GM12801 (cell line): Measurements from ENCODE around the gene NUP210.

Source experiments
- TF ChIP-seq, protein P1 (sequence below): IDR thresholded peaks from one replicate; pipeline ENCODE4 v1.5.1; 2011; ENCODE audit warnings: control low read depth; ENCODE audit not compliant: insufficient read length; ENCODE audit errors: extremely low read depth

Gene NUP210

GRCh38 chr3:13405614-13406013, 14.5 kb downstream of the NUP210 start:
- TF ChIP-seq, protein P1, sequence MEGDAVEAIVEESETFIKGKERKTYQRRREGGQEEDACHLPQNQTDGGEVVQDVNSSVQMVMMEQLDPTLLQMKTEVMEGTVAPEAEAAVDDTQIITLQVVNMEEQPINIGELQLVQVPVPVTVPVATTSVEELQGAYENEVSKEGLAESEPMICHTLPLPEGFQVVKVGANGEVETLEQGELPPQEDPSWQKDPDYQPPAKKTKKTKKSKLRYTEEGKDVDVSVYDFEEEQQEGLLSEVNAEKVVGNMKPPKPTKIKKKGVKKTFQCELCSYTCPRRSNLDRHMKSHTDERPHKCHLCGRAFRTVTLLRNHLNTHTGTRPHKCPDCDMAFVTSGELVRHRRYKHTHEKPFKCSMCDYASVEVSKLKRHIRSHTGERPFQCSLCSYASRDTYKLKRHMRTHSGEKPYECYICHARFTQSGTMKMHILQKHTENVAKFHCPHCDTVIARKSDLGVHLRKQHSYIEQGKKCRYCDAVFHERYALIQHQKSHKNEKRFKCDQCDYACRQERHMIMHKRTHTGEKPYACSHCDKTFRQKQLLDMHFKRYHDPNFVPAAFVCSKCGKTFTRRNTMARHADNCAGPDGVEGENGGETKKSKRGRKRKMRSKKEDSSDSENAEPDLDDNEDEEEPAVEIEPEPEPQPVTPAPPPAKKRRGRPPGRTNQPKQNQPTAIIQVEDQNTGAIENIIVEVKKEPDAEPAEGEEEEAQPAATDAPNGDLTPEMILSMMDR, result no peak

- TF ChIP-seq, protein P1, result no peak
Observed at GRCh38 chr3:13404626-13405452, 15.3 kb downstream of the NUP210 start.

GRCh38 chr3:13403847-13404246, 16.3 kb downstream of the NUP210 start:
- TF ChIP-seq, protein P1, result no peak

DNA sequence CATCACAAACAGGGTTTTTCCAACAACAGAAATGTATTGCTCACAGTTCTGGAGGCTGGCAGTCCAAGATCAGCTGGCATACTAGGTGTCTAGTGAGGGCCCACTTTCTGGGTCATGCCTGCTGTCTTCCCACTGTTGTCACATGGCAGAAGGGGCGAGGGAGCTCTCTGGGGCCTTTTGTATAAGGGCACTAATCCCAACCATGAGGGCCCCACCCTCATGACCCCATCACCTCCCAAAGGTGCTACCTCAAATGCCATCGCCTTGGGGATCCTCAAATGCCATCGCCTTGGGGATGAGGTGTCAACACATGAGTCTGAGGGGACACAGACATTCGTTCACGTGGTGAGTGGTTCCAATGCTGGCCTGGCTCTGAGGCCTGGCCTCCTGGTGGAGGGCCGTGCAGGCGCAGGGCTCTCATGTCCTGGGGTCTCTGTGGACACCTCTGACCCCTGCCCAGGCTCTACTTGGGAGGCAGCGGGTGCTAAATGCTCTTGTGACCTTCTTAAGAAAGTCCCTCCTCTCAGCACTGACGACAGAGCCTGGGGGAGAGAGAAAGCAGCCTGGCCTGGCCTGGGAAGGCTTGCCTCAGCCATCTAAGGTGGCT, 16.8 kb downstream of the NUP210 start:
- TF ChIP-seq, protein P1, result no peak

GRCh38 chr3:13401149-13401548, 19.0 kb downstream of the NUP210 start:
- TF ChIP-seq, protein P1, result no peak

GRCh38 chr3:13400114-13400673, 19.9 kb downstream of the NUP210 start:
- TF ChIP-seq, protein P1, result no peak

- TF ChIP-seq, protein P1, result no peak
Observed at GRCh38 chr3:13399603-13400002, 20.5 kb downstream of the NUP210 start.
